Kidney epithelial cell (primary cell): Measurements from ENCODE around the gene ZFAND6. TPM values are rescaled to one million over a fixed set of nuclear protein-coding genes. Genes with fewer than 3 reads are reported as not detected.

ENCODE experiments used
- DNase-seq: peaks from one replicate; pipeline ENCODE4 v3.0.0-alpha.2; 2010; ENCODE audit warnings: low read depth
- H3K27me3 ChIP-seq: 2 replicates; pipeline ENCODE4 v1.6.0; 2011; ENCODE audit warnings: low read length; ENCODE audit not compliant: control insufficient read depth, insufficient read depth
- H3K36me3 ChIP-seq: 2 replicates; pipeline ENCODE4 v1.5.1; 2011; ENCODE audit warnings: low read length; ENCODE audit not compliant: control insufficient read depth, insufficient read depth
- H3K4me3 ChIP-seq: 2 replicates; pipeline ENCODE4 v1.5.1; 2011; ENCODE audit warnings: low read depth, mild to moderate bottlenecking, control low read depth, low read length
- total RNA-seq: library from RNA; depleted of rRNA; stranded (reverse); fragments of >200 nt; gene quantifications from 2 replicates; pipeline ENCODE4 v1.2.3, GENCODE V29; 2015
- TF ChIP-seq, protein P1 (sequence below): IDR thresholded peaks from 2 replicates; pipeline ENCODE4 v1.5.1; 2011; ENCODE audit warnings: mild to moderate bottlenecking, moderate library complexity, low read length, control low read depth, inconsistent platforms; ENCODE audit not compliant: insufficient read depth, poor library complexity, severe bottlenecking

ZFAND6 gene
- total RNA-seq, 1 donor from 2014 or later: 114 TPM

DNA sequence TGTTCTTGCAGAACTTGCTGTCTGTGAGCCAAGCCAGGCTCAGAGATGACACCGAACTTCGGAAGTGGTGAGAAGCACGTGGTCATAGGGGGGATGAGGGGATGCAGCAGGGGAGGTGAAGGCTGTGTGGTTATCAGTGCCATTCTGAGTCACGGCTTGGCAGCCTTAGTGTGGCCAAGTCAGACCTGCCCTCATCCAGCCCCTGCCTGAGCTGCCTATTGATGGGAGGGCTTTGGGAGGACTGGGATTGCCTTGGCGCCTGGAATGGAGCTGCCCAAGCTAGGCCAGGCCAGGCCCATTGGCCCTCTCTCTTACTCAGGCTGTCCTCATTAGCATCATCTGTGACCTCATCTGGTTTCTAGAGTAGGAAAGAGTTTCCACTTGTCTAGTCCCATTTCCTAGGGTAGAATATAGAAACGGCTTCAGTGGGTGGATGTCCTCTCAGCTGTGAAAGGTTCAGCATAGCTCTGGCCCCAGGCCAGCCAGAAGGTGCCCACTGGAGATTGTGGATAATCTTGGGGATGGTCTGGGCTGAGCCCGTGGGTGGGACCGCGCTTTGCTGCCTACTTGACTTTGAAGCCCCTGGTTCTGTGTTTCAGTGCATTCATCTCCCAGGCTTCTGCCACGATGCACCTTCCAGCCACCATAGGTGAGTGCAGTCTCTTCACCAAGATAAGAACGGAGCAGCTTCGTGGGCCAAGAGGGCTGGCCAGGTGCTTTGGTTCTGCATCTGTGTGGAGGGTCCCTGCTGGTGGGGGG lies 100.5 kb downstream of the ZFAND6 start:
- TF ChIP-seq, protein P1, sequence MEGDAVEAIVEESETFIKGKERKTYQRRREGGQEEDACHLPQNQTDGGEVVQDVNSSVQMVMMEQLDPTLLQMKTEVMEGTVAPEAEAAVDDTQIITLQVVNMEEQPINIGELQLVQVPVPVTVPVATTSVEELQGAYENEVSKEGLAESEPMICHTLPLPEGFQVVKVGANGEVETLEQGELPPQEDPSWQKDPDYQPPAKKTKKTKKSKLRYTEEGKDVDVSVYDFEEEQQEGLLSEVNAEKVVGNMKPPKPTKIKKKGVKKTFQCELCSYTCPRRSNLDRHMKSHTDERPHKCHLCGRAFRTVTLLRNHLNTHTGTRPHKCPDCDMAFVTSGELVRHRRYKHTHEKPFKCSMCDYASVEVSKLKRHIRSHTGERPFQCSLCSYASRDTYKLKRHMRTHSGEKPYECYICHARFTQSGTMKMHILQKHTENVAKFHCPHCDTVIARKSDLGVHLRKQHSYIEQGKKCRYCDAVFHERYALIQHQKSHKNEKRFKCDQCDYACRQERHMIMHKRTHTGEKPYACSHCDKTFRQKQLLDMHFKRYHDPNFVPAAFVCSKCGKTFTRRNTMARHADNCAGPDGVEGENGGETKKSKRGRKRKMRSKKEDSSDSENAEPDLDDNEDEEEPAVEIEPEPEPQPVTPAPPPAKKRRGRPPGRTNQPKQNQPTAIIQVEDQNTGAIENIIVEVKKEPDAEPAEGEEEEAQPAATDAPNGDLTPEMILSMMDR: no peak
- Histone ChIP-seq H3K36me3 (peaks cover 2% of the 10 kb centered on the region), H3K4me3 (no peak overlapping the region), H3K27me3 (no peaks in the 10 kb centered on the region)
- DNase-seq: no peak

DNA sequence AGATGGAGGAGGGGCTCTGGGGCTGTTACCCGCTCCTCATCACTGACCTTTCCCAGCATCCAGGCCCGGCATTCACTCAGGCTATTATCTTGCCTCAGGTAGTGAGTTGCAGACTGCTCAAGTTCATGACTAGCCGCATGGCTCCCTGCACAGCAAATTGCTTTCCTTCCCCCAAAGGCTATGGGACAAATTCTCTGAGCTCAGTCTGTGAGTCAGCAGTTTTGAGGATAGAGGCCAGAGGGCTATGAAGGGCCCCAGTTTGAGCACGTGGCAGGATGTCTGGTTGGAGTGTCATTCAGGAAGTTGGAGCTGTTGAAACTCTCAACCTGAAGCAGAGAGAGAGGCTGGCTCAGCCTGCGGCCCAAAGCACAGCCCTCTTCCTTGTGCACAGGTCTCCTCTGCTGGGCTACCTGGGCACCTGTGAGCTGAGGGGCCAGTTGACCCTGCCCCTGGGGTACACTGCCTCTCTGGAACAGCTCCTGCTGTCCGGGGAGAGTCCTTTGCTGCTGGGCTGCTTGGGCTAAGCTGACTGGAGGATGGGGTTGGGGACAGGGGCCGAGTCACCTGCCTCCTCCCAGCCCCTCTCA lies 101.2 kb downstream of the ZFAND6 start:
- H3K4me3 ChIP-seq: no peak overlapping the region
- DNase-seq: peak; percentile 88
- TF ChIP-seq, protein P1: no peak
- H3K36me3 ChIP-seq: peaks cover 2% of the 10 kb centered on the region
- no peaks in the 10 kb centered on the region for H3K27me3 ChIP-seq

DNA sequence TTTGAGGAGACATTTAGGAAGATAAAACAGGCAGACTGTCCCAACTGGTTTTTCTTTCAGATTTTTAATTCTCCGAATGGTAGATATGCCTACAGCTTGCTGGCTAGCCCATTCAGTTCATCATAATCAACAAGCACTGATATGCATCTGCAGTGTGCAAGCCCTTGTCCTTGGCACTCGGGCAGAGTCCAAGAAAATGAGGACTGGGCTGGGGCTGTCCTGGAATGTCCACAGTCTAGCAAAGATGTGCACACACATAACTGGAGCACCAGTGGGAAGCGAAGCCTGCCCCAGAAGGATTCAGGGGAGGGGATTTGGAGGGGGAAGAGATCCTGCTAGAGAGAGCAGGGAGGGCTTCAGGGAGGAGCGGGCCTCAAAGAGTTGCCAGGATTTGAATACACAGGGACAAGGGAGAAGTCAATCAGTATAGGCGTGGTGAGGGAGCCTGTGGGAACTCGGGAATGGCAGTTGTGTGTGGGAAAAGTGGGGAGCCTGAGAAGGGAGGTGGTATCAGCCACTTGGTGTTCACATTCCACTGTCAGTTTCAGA lies 102.1 kb downstream of the ZFAND6 start:
- no peak for DNase-seq
- no peak overlapping the region for H3K4me3 ChIP-seq
- H3K27me3 ChIP-seq: no peaks in the 10 kb centered on the region
- TF ChIP-seq, protein P1: no peak
- H3K36me3 ChIP-seq: peaks cover 2% of the 10 kb centered on the region

DNA sequence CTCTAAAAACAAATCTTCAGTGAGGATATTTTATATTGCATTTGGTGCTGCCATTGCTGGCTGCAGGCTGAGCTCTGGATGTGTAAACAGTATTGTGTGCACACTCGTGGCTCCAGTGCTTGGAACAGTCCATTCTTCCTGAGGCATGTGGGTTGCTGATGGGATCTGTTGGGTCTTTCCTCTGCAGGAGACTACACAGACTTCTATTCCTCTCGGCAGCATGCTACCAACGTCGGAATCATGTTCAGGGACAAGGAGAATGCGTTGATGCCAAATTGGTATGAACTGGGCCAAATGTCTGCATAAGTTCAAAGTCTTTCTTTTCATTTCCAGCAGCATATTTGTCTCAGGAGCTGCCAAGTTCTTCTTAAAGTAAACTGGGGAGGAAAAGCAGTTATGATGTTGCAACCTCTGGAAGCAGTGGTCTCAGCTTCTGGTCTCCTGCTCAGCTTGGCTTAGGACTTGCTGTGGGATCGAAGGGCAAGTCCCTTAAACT lies 102.6 kb downstream of the ZFAND6 start:
- TF ChIP-seq, protein P1: no peak
- Histone ChIP-seq H3K27me3 (no peaks in the 10 kb centered on the region), H3K36me3 (peaks cover 2% of the 10 kb centered on the region), H3K4me3 (no peak overlapping the region)
- DNase-seq: no peak

DNA sequence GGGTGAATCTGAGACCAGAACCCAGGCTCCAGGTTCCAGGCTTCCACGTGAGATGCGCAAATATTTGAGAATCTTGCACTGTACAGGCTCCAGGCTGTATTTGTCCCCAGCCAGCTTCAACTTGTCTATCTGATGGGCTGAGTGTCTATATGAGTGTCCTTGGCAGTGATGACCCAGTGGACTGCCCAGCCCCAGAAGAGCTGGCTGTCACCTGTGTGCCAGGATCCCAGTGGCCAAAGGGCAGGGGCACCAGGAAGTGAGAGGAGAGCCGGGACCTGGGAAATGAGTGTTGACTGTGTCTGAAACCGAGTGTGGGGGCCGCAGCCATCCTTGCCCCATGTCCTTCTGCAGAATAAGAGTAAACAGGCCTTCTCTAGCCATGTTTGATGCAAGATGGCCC lies 103.7 kb downstream of the ZFAND6 start:
- Histone ChIP-seq H3K4me3 (no peak overlapping the region), H3K27me3 (no peaks in the 10 kb centered on the region), H3K36me3 (peaks cover 2% of the 10 kb centered on the region)
- TF ChIP-seq, protein P1: no peak
- DNase-seq: no peak
